Keratinocyte (primary cell): Measurements from ENCODE around the gene MVB12B. TPM values are rescaled to one million over a fixed set of nuclear protein-coding genes. Genes with fewer than 3 reads are reported as not detected.

ENCODE experiments used
- DNase-seq: peaks from one replicate; pipeline ENCODE4 v3.0.0-alpha.2; 2011; ENCODE audit warnings: low read depth, missing footprints, low spot score
- FAIRE-seq: peaks from 2 replicates; lab custom pipeline; 2011; peaks lifted over from hg19 to GRCh38; lab: Jason Lieb, UNC
- H2AFZ ChIP-seq: 2 replicates; pipeline ENCODE4 v1.6.0; 2012; ENCODE audit warnings: low read length, control low read depth, inconsistent platforms; ENCODE audit not compliant: control insufficient read depth
- H3K27ac ChIP-seq: 2 replicates; pipeline ENCODE4 v1.5.1; 2011; ENCODE audit warnings: low read length; ENCODE audit not compliant: control insufficient read depth, insufficient read depth
- H3K27me3 ChIP-seq: 3 replicates; pipeline ENCODE4 v1.6.0; 2011; ENCODE audit warnings: low read length; ENCODE audit not compliant: control insufficient read depth, insufficient read depth; ENCODE audit errors: extremely low read depth
- H3K36me3 ChIP-seq, 2 experiments: 2 replicates in 1 of 2; 3 replicates in 1 of 2; pipeline ENCODE4 v1.5.1; 2011; ENCODE audit warnings: low read length in 2 of 2, mild to moderate bottlenecking in 1 of 2; ENCODE audit not compliant: control insufficient read depth in 2 of 2, insufficient read depth in 2 of 2; ENCODE audit errors: extremely low read depth in 1 of 2
- H3K4me1 ChIP-seq: 3 replicates; pipeline ENCODE4 v1.5.1; 2011; ENCODE audit warnings: low read length; ENCODE audit not compliant: control insufficient read depth, insufficient read depth; ENCODE audit errors: extremely low read depth
- H3K4me2 ChIP-seq: 3 replicates; pipeline ENCODE4 v1.6.0; 2011; ENCODE audit warnings: low read depth, low read length; ENCODE audit not compliant: control insufficient read depth, insufficient read depth; ENCODE audit errors: extremely low read depth
- H3K4me3 ChIP-seq, 3 experiments: fragments of 200-600 bp in 1 of 3; sonication (generic) in 1 of 3; 2 replicates in 2 of 3; 3 replicates in 1 of 3; pipeline ENCODE4 v1.5.1; 2011 to 2016; ENCODE audit warnings: low read length in 3 of 3, mild to moderate bottlenecking in 3 of 3, control low read depth in 2 of 3, inconsistent platforms in 1 of 3, low read depth in 1 of 3, mixed read lengths in 1 of 3, mixed run types in 1 of 3, moderate library complexity in 1 of 3; ENCODE audit not compliant: control insufficient read depth in 2 of 3, insufficient read depth in 2 of 3; ENCODE audit errors: extremely low read depth in 1 of 3
- H3K79me2 ChIP-seq: 2 replicates; pipeline ENCODE4 v1.6.0; 2012; ENCODE audit warnings: low read length; ENCODE audit not compliant: control insufficient read depth, insufficient read depth
- H3K9ac ChIP-seq: 3 replicates; pipeline ENCODE4 v1.6.0; 2011; ENCODE audit warnings: low read length; ENCODE audit not compliant: control insufficient read depth, insufficient read depth; ENCODE audit errors: extremely low read depth
- H3K9me1 ChIP-seq: 3 replicates; pipeline ENCODE4 v1.6.0; 2011; ENCODE audit warnings: low read length; ENCODE audit not compliant: control insufficient read depth, insufficient read depth; ENCODE audit errors: extremely low read depth
- H3K9me3 ChIP-seq: 2 replicates; pipeline ENCODE4 v1.5.1; 2012; ENCODE audit warnings: low read depth, low read length; ENCODE audit not compliant: control insufficient read depth
- H4K20me1 ChIP-seq: 3 replicates; pipeline ENCODE4 v1.6.0; 2011; ENCODE audit warnings: low read length; ENCODE audit not compliant: control insufficient read depth, insufficient read depth; ENCODE audit errors: extremely low read depth
- CTCF ChIP-seq, 3 experiments: IDR thresholded peaks in 1 of 3; conservative IDR thresholded peaks in 1 of 3; optimal IDR thresholded peaks in 1 of 3; 2 replicates in 2 of 3; 3 replicates in 1 of 3; pipeline versions ENCODE3 to v1.5.1; 2011; ENCODE audit warnings: low read length in 3 of 3, mild to moderate bottlenecking in 3 of 3, moderate library complexity in 2 of 3, control low read depth in 1 of 3, inconsistent platforms in 1 of 3; ENCODE audit not compliant: insufficient read depth in 2 of 3; ENCODE audit errors: extremely low read depth in 1 of 3
- EZH2 ChIP-seq: IDR thresholded peaks from one replicate; pipeline ENCODE4 v1.6.1; 2012; ENCODE audit warnings: inconsistent platforms, mild to moderate bottlenecking, low read length, moderate library complexity
- dilution Hi-C: fragments of 300-500 bp; cut with MboI; formaldehyde crosslinking; loops from one replicate; pipeline ENCODE4 v1.7.0; 2020; ENCODE audit warnings: low sequenced_read_pairs; ENCODE audit not compliant: extremely low pct_ligation_motif_present
- polyA plus RNA-seq, 5 experiments: library from polyadenylated mRNA; depleted of rRNA in 3 of 5; stranded (reverse) in 3 of 5; stranded (forward) in 1 of 5; unstranded in 1 of 5; fragments of >200 nt; gene quantifications; 1 replicate in 1 of 5; 2 replicates in 3 of 5; 3 replicates in 1 of 5; pipeline versions ENCODE4 v1.2.1 to v1.2.3, GENCODE V29; 2011 to 2012; ENCODE audit warnings: missing spikeins in 2 of 5, low read depth in 1 of 5, low replicate concordance in 1 of 5

The MVB12B gene
- polyA plus RNA-seq, 1 donor (not counting 4 experiments of a cell fraction or from before 2014, with no cell fraction given), result 1.2 TPM

GRCh38 chr9:126521089-126521488, 194.5 kb downstream of the MVB12B start:
- no peak overlapping the region for H3K4me2 ChIP-seq

GRCh38 chr9:126521551-126521950, 194.9 kb downstream of the MVB12B start:
- H3K79me2 ChIP-seq, result no peaks in the 10 kb centered on the region
- H3K9me3 ChIP-seq, result no peaks in the 10 kb centered on the region
- peaks cover 10% of the 10 kb centered on the region for H3K4me1 ChIP-seq
- dilution Hi-C loops, result no loop called here
- H3K4me3 ChIP-seq, result no peak overlapping the region
- H3K36me3 ChIP-seq, result no peaks in the 10 kb centered on the region
- no peaks in the 10 kb centered on the region for H3K9me1 ChIP-seq
- DNase-seq (no peak), FAIRE-seq (no peak)
- H3K9ac ChIP-seq, result no peak overlapping the region
- H2AFZ ChIP-seq, result no peak overlapping the region
- peaks cover 33% of the 10 kb centered on the region for H3K27me3 ChIP-seq
- no peak overlapping the region for H3K27ac ChIP-seq
- no peak overlapping the region for H3K4me2 ChIP-seq
- H4K20me1 ChIP-seq, result no peaks in the 10 kb centered on the region
- TF ChIP-seq CTCF (optimal IDR thresholded peaks at IDR 0.05 in 1 of 3, IDR thresholded peaks at IDR 0.05 in 1 of 3, conservative IDR thresholded peaks at IDR 0.05 in 1 of 3; ENCODE audit: extremely low read depth in 1 of 3, insufficient read depth in 2 of 3, low read length in 3 of 3) (no peak), EZH2 (no peak)

More at GRCh38 chr9:126521089-126521488, 194.5 kb downstream of the MVB12B start:
- Histone ChIP-seq H2AFZ (no peak overlapping the region), H3K9ac (no peak overlapping the region), H3K9me3 (no peaks in the 10 kb centered on the region), H3K9me1 (no peaks in the 10 kb centered on the region), H3K4me3 (no peak overlapping the region), H3K79me2 (no peaks in the 10 kb centered on the region), H4K20me1 (no peaks in the 10 kb centered on the region), H3K4me1 (peaks cover 13% of the 10 kb centered on the region), H3K27me3 (peaks cover 33% of the 10 kb centered on the region), H3K27ac (no peak overlapping the region), H3K36me3 (no peaks in the 10 kb centered on the region)
- DNase-seq (no peak), FAIRE-seq (no peak)
- TF ChIP-seq EZH2 (no peak), CTCF (optimal IDR thresholded peaks at IDR 0.05 in 1 of 3, IDR thresholded peaks at IDR 0.05 in 1 of 3, conservative IDR thresholded peaks at IDR 0.05 in 1 of 3; ENCODE audit: extremely low read depth in 1 of 3, insufficient read depth in 2 of 3, low read length in 3 of 3) (no peak)
- dilution Hi-C loops, result no loop called here
